SW480 (cell line): Measurements from ENCODE around the gene RPP21.

ENCODE experiments used
- DNase-seq: peaks from one replicate; pipeline ENCODE4 v3.0.0-alpha.2; 2016; ENCODE audit warnings: low spot score

RPP21 gene

GRCh38 chr6:30380464-30380863 is 35.5 kb downstream of the RPP21 start:
- no peak for DNase-seq

GRCh38 chr6:30386166-30386565 is 41.2 kb downstream of the RPP21 start:
- no peak for DNase-seq

- DNase-seq = no peak
These were observed 46.3 kb downstream of the RPP21 start for GRCh38 chr6:30391240-30391639.

GRCh38 chr6:30394139-30394538 is 49.2 kb downstream of the RPP21 start:
- no peak for DNase-seq
